Gastrocnemius medialis (tissue), 4 donors: ENCODE measurements around the gene RARA. TPM values are rescaled to one million over a fixed set of nuclear protein-coding genes. Genes with fewer than 3 reads are reported as not detected.

Source experiments
- ATAC-seq, 2 donors: fragments of 150-250 bp; one replicate each; pipeline ENCODE4 v1.9.1; 2016
- DNase-seq, 2 donors: peaks; one replicate each; pipeline ENCODE4 v3.0.0-alpha.2; 2019
- H3K27ac ChIP-seq, 4 donors: fragments of 200-600 bp; sonication (generic); 1 replicate in 1 of 4; 2 replicates in 3 of 4; pipeline ENCODE4 v1.5.1; 2016 to 2018; ENCODE audit warnings: mild to moderate bottlenecking in 2 of 4, moderate library complexity in 1 of 4
- H3K27me3 ChIP-seq, 3 donors: fragments of 200-600 bp; sonication (generic) in 2 of 3; 1 replicate in 1 of 3; 2 replicates in 2 of 3; pipeline versions ENCODE4 v1.5.1 to v1.6.0; 2016 to 2019; ENCODE audit warnings: mild to moderate bottlenecking in 1 of 3, moderate library complexity in 1 of 3
- H3K36me3 ChIP-seq, 2 donors: fragments of 200-600 bp; sonication (generic) in 1 of 2; one replicate each; pipeline ENCODE4 v1.5.1; 2017 to 2018
- H3K4me1 ChIP-seq, 2 donors: fragments of 200-600 bp; sonication (generic) in 1 of 2; one replicate each; pipeline ENCODE4 v1.5.1; 2016 to 2017; ENCODE audit warnings: mild to moderate bottlenecking in 2 of 2
- H3K4me3 ChIP-seq, 4 donors: fragments of 200-600 bp; sonication (generic) in 3 of 4; 1 replicate in 1 of 4; 2 replicates in 3 of 4; pipeline ENCODE4 v1.5.1; 2016 to 2019; ENCODE audit warnings: mild to moderate bottlenecking in 2 of 4
- H3K9me3 ChIP-seq, 3 donors: fragments of 200-600 bp; sonication (generic) in 2 of 3; 1 replicate in 1 of 3; 2 replicates in 2 of 3; pipeline ENCODE4 v1.5.1; 2016 to 2019
- POLR2A ChIP-seq, 2 donors: fragments of 450-650 bp; IDR thresholded peaks; one replicate each; pipeline ENCODE4 v1.6.1; 2017; ENCODE audit warnings: antibody characterized with exemption in 2 of 2, mild to moderate bottlenecking in 2 of 2, moderate library complexity in 2 of 2
- in situ Hi-C, 4 donors: fragments of 200-750 bp; cut with MboI; loops; one replicate each; pipeline versions ENCODE4 v1.15.0 to v1.8.0; 2017; ENCODE audit warnings: low sequenced_read_pairs in 4 of 4
- intact Hi-C: fragments of 100-400 bp; cut with DNase I; formaldehyde crosslinking; loops from one replicate; pipeline ENCODE4 v1.15.1; 2023; ENCODE audit warnings: low total_unique reads
- total RNA-seq, 4 donors: library from RNA; depleted of rRNA; stranded (reverse); fragments of >200 nt; gene quantifications; one replicate each; pipeline versions ENCODE4 v1.1.0 to v1.2.3, GENCODE V29; 2016
- TF ChIP-seq, protein P1 (sequence below), 5 experiments: fragments of 450-650 bp in 3 of 5; fragments of 200-600 bp in 2 of 5; sonication (generic) in 2 of 5; IDR thresholded peaks in 4 of 5; conservative IDR thresholded peaks in 1 of 5; 1 replicate in 4 of 5; 2 replicates in 1 of 5; pipeline ENCODE4 v1.5.1; 2016 to 2019; ENCODE audit warnings: antibody characterized with exemption in 5 of 5, mild to moderate bottlenecking in 3 of 5, moderate library complexity in 3 of 5

The RARA gene
- total RNA-seq, 4 donors from 2014 or later, result 20.3 to 67.0 (median 48.4) TPM

DNA sequence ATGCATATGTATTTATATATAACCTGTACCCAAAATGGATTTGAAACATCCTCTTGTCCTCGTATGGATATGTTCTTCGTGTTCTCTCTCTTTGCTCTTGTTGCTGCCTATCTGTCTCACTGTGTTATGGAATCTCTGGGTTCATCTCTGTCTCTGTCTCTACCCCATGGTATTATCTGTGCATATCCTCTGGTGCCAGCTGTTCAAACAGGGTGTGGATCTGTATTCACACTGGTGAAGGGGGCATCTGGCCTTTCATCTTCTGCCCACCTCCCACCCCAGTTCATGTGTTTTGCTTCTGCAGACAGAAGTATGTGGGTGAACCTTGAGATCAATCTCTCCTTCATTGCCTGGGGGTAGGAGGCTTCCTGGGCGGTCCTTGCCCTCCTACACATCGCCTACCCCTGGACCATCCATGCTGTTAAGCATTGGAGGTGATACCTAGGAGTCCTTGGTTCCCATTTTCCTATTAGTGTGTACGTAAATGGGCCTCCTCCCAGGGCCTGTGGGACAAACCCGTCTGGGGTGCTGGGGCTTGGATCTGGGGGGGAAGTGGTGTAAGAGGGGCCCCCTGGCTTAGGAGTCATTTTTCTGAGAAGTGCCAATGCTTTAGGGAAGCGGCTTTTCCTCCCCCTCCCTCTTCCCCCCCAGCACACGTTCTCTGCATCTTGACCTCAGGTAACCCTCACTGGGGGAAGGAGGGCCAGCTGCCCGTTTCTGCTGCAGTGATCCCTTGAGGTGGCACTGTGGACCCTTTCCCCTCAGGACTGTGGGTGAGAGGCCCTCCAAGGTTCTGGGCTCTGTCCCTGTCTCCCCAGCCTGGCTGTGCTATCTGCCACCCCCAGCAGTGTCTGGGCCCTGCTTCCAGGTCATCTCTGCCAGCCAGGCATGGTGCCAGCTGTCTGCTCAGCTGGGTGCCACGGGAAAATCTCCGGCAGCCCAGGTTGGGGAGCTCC is 21.1 kb downstream of the RARA start:
- peak in 1 of 2 donors; percentile 21 for ATAC-seq
- intact Hi-C loops, result no loop called here
- TF ChIP-seq, protein P1, sequence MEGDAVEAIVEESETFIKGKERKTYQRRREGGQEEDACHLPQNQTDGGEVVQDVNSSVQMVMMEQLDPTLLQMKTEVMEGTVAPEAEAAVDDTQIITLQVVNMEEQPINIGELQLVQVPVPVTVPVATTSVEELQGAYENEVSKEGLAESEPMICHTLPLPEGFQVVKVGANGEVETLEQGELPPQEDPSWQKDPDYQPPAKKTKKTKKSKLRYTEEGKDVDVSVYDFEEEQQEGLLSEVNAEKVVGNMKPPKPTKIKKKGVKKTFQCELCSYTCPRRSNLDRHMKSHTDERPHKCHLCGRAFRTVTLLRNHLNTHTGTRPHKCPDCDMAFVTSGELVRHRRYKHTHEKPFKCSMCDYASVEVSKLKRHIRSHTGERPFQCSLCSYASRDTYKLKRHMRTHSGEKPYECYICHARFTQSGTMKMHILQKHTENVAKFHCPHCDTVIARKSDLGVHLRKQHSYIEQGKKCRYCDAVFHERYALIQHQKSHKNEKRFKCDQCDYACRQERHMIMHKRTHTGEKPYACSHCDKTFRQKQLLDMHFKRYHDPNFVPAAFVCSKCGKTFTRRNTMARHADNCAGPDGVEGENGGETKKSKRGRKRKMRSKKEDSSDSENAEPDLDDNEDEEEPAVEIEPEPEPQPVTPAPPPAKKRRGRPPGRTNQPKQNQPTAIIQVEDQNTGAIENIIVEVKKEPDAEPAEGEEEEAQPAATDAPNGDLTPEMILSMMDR (IDR thresholded peaks at IDR 0.05 in 4 of 5, conservative IDR thresholded peaks at IDR 0.05 in 1 of 5), result no peak
- TF ChIP-seq POLR2A (IDR thresholded peaks at IDR 0.05), result no peak
- no peaks in the 10 kb centered on the region for H3K27me3 ChIP-seq
- H3K27ac ChIP-seq, result peak overlapping the region; percentile 95 to 100 (median 98)
- no peaks in the 10 kb centered on the region for H3K36me3 ChIP-seq
- in situ Hi-C loops, result no loop called here
- H3K9me3 ChIP-seq, result no peaks in the 10 kb centered on the region
- H3K4me3 ChIP-seq, result peak overlapping the region in 1 of 4 donors; percentile 41
- peaks cover 100% of the 10 kb centered on the region in 2 donors for H3K4me1 ChIP-seq
- DNase-seq, result peak in 1 of 2 donors; percentile 74

DNA sequence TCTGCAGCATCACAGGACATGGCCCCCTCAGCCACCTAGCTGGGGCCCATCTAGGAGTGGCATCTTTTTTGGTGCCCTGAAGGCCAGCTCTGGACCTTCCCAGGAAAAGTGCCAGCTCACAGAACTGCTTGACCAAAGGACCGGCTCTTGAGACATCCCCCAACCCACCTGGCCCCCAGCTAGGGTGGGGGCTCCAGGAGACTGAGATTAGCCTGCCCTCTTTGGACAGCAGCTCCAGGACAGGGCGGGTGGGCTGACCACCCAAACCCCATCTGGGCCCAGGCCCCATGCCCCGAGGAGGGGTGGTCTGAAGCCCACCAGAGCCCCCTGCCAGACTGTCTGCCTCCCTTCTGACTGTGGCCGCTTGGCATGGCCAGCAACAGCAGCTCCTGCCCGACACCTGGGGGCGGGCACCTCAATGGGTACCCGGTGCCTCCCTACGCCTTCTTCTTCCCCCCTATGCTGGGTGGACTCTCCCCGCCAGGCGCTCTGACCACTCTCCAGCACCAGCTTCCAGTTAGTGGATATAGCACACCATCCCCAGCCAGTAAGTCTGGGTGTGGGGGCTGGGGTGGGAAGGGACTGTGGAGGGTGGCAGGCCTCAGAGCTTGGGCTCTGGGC is 22.0 kb downstream of the RARA start:
- ATAC-seq (no peak), DNase-seq (no peak)
- Histone ChIP-seq H3K4me1 (peaks cover 99 to 100% of the 10 kb centered on the region in 2 donors), H3K27ac (peak overlapping the region; percentile 95 to 100 (median 98)), H3K9me3 (no peaks in the 10 kb centered on the region), H3K36me3 (no peaks in the 10 kb centered on the region), H3K27me3 (no peaks in the 10 kb centered on the region), H3K4me3 (peak overlapping the region in 1 of 4 donors; percentile 41)
- TF ChIP-seq, protein P1 (IDR thresholded peaks at IDR 0.05 in 4 of 5, conservative IDR thresholded peaks at IDR 0.05 in 1 of 5), result no peak
- TF ChIP-seq POLR2A (IDR thresholded peaks at IDR 0.05), result no peak
- in situ Hi-C loops (no loop called here), intact Hi-C loops (no loop called here)

DNA sequence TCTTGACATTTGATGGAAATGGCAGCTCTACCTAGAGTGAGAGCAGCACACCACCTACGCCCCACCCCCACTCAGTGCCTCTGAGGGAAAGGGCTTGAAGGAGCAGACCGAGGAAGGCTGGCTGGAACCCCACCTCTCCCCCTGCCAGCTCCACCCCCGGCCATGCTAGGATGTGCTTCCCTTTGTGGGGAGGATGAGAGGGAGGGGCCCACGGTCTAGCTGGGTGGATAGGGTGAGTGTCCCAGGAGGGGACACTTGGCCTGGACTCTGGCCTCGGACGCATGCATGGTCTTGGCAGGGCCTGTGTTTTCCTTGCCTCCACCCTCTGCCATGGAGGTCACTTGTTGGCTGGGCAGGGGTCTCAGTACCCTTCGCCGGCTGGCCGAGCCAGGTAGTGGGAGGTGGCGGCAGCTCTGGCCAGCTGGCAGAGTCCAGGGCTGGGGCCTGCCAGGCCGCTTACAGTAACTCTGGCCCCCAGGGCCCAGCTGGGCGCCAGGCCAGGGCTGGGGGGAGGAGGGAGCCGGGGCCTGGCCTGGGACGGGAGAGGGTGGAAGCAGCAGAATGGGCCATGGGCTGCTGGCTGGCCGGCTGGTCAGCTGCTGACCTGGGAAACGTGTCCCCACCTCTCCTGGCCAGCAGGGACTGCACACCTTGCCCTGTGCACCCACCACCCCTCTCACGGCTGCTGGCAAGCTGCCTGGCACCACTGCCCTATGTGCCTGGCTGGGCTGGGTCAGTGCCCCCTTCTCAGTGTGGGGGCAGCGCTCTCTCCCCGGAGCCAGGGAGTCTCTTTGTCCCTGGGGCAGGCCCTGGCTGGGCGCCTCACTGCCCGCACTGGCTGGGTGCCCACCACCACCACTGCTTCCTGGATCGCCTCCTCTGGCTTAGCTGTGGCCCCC is 23.0 kb downstream of the RARA start:
- ATAC-seq (peak; percentile 52 to 58), DNase-seq (peak; percentile 73 to 96)
- no peaks in the 10 kb centered on the region for H3K9me3 ChIP-seq
- H3K4me3 ChIP-seq, result peak overlapping the region; percentile 23 to 47 (median 26)
- intact Hi-C loops (loop anchor here (2.0 kb wide), 1 partner anchor 13 kb away; no protein-coding TSS in a partner anchor), in situ Hi-C loops (no loop called here)
- TF ChIP-seq, protein P1 (IDR thresholded peaks at IDR 0.05 in 4 of 5, conservative IDR thresholded peaks at IDR 0.05 in 1 of 5), result peak in 4 of 5 experiments; percentile 15 to 43 (median 30)
- TF ChIP-seq POLR2A (IDR thresholded peaks at IDR 0.05), result no peak
- H3K36me3 ChIP-seq, result no peaks in the 10 kb centered on the region
- H3K27ac ChIP-seq, result peak overlapping the region; percentile 95 to 100 (median 98)
- no peaks in the 10 kb centered on the region for H3K27me3 ChIP-seq
- peaks cover 97 to 99% of the 10 kb centered on the region in 2 donors for H3K4me1 ChIP-seq

DNA sequence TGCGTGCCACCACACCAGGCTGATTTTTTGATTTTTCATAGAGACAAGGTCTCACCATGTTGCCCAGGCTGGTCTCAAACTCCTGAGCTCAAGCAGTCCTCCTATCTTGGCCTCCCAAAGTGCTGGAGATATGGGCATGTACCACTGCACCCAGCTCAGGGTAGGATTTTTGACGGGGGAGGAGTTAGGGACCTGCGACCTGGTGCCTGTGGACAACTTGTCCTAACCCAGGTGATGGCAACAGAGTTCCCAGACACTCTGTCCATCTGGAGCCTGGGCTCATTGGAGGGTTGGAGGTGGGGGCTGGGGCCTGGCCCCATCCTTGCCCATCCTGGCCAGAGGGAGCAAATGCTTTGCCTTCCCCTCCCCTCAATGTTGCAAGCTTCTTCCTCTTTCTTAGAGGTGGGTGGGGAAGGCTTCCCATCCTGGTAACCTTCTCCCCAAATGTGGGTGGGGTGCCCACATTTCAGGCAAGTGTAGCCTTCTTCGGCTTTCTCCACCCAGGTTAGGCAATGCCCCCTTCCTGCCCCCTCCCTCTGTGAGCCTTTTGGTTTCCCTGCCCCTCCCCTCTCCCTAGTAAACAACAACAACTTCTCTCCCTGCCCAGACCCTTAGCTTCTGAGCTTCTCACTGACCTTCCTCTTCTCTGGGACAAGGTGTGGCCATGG is 24.9 kb downstream of the RARA start:
- Histone ChIP-seq H3K36me3 (no peaks in the 10 kb centered on the region), H3K27me3 (no peaks in the 10 kb centered on the region), H3K27ac (peak overlapping the region; percentile 95 to 100 (median 98)), H3K4me3 (no peak overlapping the region), H3K4me1 (peaks cover 89 to 95% of the 10 kb centered on the region in 2 donors), H3K9me3 (no peaks in the 10 kb centered on the region)
- no peak for TF ChIP-seq POLR2A (IDR thresholded peaks at IDR 0.05)
- TF ChIP-seq, protein P1 (IDR thresholded peaks at IDR 0.05 in 4 of 5, conservative IDR thresholded peaks at IDR 0.05 in 1 of 5), result no peak
- in situ Hi-C loops (no loop called here), intact Hi-C loops (loop anchor here (2.0 kb wide), 1 partner anchor 15 kb away; no protein-coding TSS in a partner anchor)
- peak in 1 of 2 donors; percentile 87 for DNase-seq
- peak; percentile 21 to 24 for ATAC-seq
